PFSK-1 (cell line): ENCODE results near the gene LSAMP.

Source experiments
- POLR2AphosphoS5 ChIP-seq: IDR thresholded peaks from 2 replicates; pipeline ENCODE4 v1.6.1; 2012; ENCODE audit warnings: low read depth, mild to moderate bottlenecking, control low read depth, low read length, moderate library complexity
- TF ChIP-seq, protein P1 (sequence below), 2 experiments: IDR thresholded peaks; 2 replicates each; pipeline versions ENCODE4 v1.6.1 to v1.8.0; 2011 to 2012; ENCODE audit warnings: low read depth in 2 of 2, low read length in 2 of 2, control low read depth in 1 of 2, inconsistent platforms in 1 of 2, mild to moderate bottlenecking in 1 of 2, moderate library complexity in 1 of 2; ENCODE audit not compliant: insufficient read depth in 1 of 2

DNA sequence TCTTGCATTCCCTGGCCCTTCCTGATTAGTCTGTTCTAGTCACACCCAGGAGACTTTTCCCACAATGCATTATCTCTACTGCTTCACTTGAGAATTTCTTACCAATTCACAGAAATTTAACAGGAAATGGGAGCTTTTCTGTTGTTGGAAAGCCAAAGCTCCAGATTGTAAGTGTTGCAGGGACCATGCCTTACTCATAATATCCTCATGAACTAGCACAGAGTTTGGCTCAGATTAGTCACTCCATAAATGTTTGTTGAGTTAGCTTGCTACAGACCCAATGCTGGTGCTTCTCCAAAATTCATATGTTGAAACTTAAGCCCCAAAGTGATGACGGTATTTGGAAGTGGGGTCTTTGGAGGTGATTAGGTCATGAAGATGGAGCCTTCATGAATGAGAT is 589.4 kb downstream of the LSAMP start:
- TF ChIP-seq, protein P1, sequence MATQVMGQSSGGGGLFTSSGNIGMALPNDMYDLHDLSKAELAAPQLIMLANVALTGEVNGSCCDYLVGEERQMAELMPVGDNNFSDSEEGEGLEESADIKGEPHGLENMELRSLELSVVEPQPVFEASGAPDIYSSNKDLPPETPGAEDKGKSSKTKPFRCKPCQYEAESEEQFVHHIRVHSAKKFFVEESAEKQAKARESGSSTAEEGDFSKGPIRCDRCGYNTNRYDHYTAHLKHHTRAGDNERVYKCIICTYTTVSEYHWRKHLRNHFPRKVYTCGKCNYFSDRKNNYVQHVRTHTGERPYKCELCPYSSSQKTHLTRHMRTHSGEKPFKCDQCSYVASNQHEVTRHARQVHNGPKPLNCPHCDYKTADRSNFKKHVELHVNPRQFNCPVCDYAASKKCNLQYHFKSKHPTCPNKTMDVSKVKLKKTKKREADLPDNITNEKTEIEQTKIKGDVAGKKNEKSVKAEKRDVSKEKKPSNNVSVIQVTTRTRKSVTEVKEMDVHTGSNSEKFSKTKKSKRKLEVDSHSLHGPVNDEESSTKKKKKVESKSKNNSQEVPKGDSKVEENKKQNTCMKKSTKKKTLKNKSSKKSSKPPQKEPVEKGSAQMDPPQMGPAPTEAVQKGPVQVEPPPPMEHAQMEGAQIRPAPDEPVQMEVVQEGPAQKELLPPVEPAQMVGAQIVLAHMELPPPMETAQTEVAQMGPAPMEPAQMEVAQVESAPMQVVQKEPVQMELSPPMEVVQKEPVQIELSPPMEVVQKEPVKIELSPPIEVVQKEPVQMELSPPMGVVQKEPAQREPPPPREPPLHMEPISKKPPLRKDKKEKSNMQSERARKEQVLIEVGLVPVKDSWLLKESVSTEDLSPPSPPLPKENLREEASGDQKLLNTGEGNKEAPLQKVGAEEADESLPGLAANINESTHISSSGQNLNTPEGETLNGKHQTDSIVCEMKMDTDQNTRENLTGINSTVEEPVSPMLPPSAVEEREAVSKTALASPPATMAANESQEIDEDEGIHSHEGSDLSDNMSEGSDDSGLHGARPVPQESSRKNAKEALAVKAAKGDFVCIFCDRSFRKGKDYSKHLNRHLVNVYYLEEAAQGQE (IDR thresholded peaks at IDR 0.05; ENCODE audit: insufficient read depth in 1 of 2, low read depth in 2 of 2, low read length in 2 of 2) = no peak
- no peak for TF ChIP-seq POLR2AphosphoS5
